CD4-positive, alpha-beta T cell treated with Interferon gamma for 1 hour (primary cell): Measurements from ENCODE around the gene RDH16.
"Not testable (repeated sequence)": the region's sequence is repeated elsewhere in the genome, so short reads cannot be mapped to it uniquely, and the experiment has no call there.

Experiments used
- DNase-seq: peaks from one replicate; pipeline ENCODE4 v3.0.0-alpha.2; 2020

RDH16 gene

GRCh38 chr12:56953314-56953713 lies 4.1 kb downstream of the RDH16 start:
- DNase-seq: no peak

- no peak for DNase-seq
Measured at GRCh38 chr12:56951582-56952339, 5.6 kb downstream of the RDH16 start.

DNA sequence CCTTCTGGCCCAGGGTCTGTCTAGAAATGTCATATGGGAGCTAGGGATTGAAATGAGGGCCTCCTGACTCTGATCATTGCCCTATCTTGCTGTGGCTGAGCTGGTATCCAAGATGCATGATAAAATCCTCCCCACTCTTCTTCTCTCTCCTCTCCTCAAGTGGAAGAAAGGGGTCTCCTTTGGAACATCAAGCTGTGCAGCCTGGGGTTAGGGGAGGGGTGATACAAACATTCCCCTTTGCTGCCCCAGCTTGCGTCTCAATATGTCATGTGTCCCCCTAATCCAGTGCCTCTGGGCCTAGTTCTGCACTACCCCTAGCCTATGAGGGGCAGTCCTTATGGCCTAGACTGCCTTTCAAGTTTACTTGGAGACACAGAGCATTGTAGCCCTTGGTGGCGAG lies 8.5 kb downstream of the RDH16 start:
- no peak for DNase-seq

GRCh38 chr12:56948457-56948777 lies 9.0 kb downstream of the RDH16 start:
- no peak for DNase-seq

DNA sequence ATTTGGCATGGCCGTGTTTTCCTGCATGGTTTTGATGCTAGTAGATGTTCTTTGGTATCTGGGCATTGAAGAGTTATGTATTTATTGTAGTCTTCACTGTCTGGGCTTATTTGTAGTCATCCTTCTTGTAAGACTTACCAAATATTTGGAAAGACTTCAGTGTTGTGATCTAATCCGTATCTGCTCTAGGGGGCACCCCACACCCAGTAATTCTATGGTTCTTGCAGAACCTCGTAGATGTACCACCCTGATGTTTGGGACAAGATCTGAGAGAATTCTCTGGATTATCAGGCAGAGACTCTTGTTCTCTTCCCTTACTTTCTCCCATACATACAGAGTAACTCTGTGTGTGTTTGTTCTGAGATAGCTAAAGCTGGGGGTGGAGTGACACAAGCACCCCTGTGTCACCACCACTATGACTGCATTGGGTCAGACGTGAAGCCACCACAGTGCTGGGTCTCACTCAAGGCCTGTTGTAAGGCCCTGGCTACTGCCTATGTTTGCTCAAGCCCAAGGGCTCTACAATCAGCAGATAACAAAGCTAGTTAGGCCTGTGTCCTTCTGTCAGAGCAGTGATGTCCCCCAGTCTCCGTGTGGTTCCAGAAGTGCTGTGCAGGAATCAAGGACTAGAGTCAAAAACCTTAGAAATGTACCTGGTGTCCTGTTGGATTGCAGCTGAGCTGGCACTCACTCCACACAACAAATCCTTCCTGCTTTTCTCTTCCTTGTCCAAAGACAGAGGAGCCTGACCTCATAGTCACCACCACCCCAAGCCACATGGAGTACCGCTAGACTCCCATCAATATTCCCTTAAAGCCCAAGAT lies 9.6 kb downstream of the RDH16 start:
- DNase-seq: no peak

GRCh38 chr12:56943878-56944277 lies 13.5 kb downstream of the RDH16 start:
- DNase-seq: no peak

GRCh38 chr12:56943374-56943773 lies 14.0 kb downstream of the RDH16 start:
- DNase-seq: not testable (repeated sequence)

DNA sequence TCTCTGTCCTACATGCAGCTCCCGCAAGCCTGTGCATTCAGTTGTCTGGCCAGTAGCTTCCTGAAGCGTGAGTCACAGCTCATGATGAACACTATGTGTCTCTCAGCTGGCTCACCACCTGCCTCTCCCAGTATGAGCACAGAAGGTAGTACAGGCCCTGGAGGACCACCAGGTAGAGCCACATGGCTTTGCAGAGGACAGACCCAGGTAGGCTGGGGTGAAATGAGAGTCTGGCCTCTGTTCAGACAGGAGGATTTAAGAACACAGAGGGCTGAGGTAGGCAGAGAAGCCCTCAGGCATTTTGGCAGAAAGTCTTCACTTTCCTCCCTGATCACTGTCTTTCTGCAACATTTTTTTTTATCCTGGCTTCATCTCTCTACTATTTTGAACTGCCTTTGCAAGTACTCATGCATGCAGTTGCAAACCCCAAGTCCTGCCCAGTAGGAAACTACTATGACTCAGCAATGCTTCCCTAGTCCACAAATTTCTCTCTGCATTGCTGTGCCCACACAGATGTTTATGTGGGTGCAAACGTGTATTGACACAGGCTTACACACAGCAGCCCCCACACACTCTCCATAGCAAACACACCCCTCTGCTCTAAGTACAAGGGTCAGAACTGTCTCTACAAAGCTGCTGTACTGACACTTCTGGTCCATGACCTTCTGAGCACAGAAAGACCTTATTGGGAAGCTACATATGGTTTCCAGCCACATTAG lies 15.9 kb downstream of the RDH16 start:
- DNase-seq: no peak

DNA sequence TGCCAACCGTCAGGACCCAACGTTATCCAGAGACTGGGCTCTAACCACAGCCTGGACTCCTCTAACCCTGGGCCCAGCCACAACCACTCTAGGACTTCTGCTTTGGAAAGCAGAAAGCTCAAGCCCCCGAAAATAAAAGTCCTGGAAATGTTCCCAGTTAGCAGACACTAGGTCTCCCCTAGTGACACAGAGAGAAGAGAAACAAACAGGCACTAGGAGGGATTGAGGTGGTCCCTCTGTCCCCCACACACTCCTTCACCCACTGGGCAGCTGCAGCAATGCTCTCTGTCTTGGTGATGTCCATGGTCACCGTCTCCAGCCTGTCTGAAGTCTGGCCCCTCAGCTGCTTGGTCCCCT lies 16.5 kb downstream of the RDH16 start:
- not testable (repeated sequence) for DNase-seq

DNA sequence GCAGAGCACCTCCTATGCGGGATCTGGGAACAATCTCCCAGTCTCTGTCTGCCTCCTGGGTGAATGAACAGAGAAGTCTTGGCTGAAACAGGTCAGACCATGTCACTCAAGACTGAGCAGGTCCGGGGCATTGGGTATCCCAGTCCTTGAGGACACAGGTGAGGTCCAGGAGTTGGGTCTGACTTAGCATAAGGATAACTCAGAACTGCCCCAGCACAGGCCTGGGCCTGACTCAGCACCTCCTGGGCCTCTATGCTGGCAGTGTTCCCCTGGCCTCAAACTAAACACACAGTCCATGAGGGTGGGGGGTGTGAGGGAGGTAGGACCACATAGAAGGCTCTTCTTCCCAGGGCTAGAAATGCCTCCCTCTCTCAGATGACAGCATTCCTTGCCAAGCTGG lies 21.7 kb downstream of the RDH16 start:
- no peak for DNase-seq

- DNase-seq: no peak
Measured at GRCh38 chr12:56935157-56935556, 22.3 kb downstream of the RDH16 start.

DNA sequence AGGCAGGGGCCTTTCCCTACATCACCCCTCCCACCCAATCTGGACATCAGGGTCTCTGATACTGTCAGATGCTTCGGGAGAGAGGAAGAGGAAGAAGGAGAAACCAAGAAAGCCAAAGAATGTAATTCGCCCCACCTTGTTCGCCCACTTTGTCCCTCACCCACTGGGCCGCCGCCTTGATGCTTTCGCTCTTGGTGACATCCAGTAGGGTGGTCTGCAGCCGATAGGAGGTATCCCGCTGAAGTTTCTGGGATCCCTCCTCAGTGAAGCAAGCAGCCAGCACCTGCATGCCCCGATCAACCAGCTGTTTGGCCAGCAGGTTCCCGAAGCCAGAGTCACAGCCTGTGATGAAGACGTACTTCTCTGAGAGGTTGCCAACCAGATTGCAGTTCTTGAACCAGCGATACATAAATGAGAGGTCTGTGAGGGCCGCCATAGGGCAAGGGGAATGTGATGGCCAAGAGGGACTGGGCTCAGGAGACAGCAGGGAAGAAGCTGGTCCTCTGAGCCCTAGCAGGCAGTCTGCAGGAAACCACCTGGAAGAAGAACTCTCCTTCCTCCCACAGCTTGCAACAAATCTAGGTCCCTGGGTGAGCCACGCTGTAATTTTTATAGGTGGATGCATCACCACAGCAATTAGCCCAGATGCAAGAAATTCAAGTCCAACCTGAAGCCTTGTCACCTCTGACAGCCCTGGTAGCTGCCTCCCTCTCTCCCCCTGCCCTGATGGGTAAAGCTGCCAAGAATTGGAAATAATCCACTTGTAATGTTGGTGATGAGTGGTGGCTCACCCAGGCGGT lies 23.4 kb downstream of the RDH16 start, which contains the start of gene SDR9C7:
Gene SDR9C7, minus strand, starts transcription at position 583 of the 800 bp plus-strand sequence. Its CDS starts 147 bp downstream, at position 436.
- no peak for DNase-seq

- no peak for DNase-seq
Measured at GRCh38 chr12:56932867-56933266, 24.5 kb downstream of the RDH16 start.

DNA sequence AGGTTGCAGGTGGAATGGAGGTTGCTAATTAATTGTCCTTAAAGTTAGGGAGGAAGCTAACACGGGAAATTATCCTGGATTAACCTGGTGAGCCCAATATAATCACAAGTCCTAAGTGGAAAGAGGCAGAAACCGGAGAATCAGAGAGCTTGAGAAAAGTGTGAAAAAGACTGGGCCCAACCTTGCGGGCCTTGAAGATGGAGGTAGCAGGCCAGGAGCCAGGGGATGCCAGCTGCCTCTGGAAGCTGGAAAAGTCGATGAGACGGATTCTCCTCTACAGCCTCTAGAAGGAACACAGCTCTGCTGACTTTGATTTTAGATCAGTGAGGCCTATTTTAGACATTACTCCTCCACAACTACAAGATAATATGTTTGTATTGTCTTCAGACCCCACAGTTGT lies 25.3 kb downstream of the RDH16 start:
- DNase-seq: no peak

DNA sequence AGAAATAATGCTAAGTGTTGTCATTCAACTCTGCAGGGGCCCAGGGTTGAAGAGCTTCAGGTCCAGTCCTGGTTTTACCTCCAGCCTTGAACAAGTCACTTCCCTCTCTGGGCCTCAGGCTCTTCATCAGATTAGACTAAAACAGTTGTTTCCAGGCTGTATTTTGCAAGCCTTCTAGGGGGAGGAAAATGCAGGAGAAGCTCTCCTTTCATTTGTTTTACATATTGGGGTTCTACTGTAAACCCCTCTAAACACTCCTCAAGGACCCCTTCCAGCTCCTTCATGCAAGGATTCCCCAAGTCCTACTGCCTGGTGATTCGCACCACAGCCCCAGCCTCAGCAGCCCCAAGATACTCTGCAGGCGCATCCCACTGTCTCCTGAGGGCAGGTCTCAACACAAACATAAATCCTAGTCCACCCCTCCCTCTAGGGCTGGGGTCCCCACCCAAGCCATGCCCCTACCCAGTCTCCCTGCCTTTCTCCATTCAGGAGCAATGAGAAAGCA lies 25.9 kb downstream of the RDH16 start:
- DNase-seq: no peak

- DNase-seq: no peak
Measured at GRCh38 chr12:56930241-56930640, 27.2 kb downstream of the RDH16 start.

DNA sequence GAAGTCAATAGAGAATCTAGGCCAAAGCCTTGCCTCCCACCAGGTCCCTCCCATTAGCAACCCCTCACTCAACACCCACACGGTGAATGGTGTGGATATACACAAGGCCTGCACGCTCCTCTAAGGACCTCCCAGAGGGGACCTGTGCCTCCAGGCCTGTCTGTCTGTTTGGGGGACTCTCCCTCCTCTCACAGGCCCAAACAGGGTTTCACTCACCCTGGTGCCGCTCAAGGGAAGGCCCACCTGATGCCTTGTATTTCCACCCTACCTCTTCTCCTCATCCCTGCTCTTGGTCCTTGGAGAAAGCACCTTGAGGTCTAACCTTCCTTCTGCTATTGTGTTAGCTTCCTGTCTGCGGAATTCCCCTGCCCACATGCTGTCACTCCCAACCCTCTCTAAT lies 27.6 kb downstream of the RDH16 start:
- no peak for DNase-seq

DNA sequence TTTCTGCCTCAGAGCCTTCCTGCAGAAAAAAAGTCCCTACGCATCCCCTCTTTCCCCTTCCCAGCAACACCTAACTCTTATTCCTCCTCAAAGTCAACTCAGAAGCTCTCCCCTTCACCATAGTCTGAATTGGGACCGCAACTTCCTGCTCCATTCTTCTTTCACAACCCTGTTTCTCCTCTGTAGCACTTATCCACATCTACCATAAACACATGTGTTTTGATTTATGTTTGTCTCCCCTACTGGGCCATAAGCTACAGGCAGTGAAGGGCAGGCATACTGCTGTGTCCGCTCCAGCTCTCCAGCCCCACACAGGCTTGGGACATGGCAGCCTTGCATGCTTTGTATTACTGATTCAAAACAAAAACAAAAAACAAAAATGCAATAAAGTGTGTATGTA lies 29.1 kb downstream of the RDH16 start:
- DNase-seq: no peak

DNA sequence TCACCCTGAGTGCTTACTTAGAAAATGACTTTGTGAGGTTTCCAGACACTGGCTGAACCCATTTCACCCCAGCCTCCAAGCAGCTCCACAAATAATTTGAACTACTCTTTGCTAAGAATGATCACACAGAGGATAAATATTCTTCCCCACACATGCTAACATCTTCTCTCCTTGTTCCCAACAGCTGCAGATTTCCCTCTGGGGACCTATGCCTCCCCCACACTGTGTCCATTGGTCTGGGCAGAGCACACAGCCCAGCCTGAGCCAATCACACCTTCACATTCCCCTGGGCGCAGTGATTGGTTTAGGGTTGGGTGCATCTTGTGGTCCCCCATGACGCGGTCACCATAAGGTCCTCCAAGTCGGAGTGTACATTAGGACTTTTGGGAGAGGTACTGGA lies 30.1 kb downstream of the RDH16 start:
- no peak for DNase-seq

- DNase-seq: no peak
Measured at GRCh38 chr12:56922031-56922430, 35.4 kb downstream of the RDH16 start.

DNA sequence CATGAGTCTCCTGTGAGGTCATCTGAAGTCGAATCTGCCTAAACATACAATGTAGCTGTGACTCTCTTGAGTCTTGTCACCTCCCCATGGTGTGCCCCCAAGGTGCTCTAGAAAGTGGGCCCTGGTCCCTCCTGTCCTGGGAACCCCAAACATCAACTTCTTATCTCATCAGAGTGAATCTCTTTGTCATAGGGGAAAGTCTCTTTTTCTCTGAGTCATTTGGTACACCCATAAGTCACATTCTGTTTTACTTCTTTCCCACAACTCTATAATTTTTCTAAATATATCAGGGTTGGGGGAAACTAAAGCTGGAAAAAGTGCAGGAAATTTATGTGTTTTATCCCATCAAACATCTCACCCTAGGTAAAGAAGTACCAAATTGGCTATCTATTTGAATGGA lies 36.1 kb downstream of the RDH16 start:
- DNase-seq: no peak

DNA sequence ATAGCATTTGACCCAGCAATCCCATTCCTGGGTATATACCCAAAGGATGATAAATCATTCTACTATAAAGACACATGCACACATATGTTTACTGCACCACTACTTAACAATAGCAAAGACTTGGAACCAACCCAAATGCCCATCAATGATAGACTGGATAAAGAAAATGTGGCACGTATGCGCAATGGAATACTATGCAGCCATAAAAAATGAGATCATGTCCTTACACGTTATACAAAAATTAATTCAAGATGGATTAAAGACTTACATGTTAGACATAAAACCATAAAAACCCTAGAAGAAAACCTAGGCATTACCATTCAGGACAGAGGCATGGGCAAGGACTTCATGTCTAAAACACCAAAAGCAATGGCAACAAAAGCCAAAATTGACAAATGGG lies 39.3 kb downstream of the RDH16 start:
- DNase-seq: not testable (repeated sequence)

DNA sequence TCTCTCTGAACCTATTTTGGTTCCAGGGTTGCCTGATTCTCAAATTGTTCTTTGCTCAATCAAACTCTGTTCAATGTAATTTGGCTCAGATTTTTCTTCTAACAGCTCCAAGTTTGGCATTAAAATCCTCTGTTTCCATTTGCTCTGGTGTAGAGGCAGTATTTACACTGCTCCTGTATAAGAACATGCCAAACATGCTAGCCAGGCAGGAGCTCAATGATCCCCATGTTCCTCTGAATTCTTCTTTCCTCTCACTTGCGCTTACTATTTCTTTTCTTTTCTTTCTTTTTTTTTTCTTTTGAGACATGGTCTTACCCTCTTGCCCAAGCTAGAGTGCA lies 40.4 kb downstream of the RDH16 start:
- DNase-seq: no peak
